K562 (cell line): ENCODE results near the gene AHNAK. TPM values are rescaled to one million over a fixed set of nuclear protein-coding genes. Genes with fewer than 3 reads are reported as not detected.
A peak's percentile ranks its signal among the peaks of the same experiment; 100 is the strongest.

Experiments
- ATAC-seq: fragments of 200-7000 bp; cut with Tn5 transposase; 3 replicates; pipeline ENCODE4 v1.9.1; 2020; ENCODE audit warnings: moderate library complexity
- BruUV-seq: library from RNA; stranded (reverse); fragments of 400-500 nt; replicated peaks from 2 replicates; lab custom pipeline; 2021; lab: Mats Ljungman, UMichigan
- CTCF ChIA-PET: fragments of 300-600 bp; formaldehyde crosslinking; extraction: SDS; loops from one replicate; lab custom pipeline; 2021; ENCODE audit warnings: low intra/inter-chr PET ratio; lab: Yijun Ruan, JAX
- POLR2A ChIA-PET: fragments of 300-600, 350-650 bp; sonication (Branson Sonifier 250); formaldehyde crosslinking; extraction: SDS; loops from one replicate; lab custom pipeline; 2021; ENCODE audit warnings: antibody characterized with exemption, inconsistent platforms; lab: Yijun Ruan, JAX
- DNase-seq, 4 experiments: peaks; one replicate each; pipeline versions ENCODE4 v3.0.0 to v3.0.0-alpha.2; 2011 to 2018; ENCODE audit warnings: low spot score in 3 of 4, mixed read lengths in 3 of 4; ENCODE audit errors: extremely low read depth in 1 of 4
- FAIRE-seq: peaks from 2 replicates; lab custom pipeline; 2011; peaks lifted over from hg19 to GRCh38; lab: Jason Lieb, UNC
- H2AFZ ChIP-seq: 2 replicates; pipeline ENCODE4 v1.6.0; 2011; ENCODE audit warnings: low read depth, low read length, control low read depth, inconsistent platforms
- H3K27ac ChIP-seq: fragments of 200-600 bp; 3 replicates; pipeline ENCODE4 v1.8.0; 2011; ENCODE audit warnings: low read depth, mild to moderate bottlenecking, control low read depth, inconsistent platforms, low read length, moderate library complexity, mixed read lengths; ENCODE audit errors: extremely low read depth
- H3K27me3 ChIP-seq, 2 experiments: fragments of 300-600 bp in 1 of 2; 2 replicates in 1 of 2; 3 replicates in 1 of 2; pipeline versions ENCODE4 v1.6.0 to v1.8.0; 2011; ENCODE audit warnings: inconsistent platforms in 2 of 2, low read length in 2 of 2, mild to moderate bottlenecking in 1 of 2, mixed read lengths in 1 of 2, moderate library complexity in 1 of 2; ENCODE audit not compliant: control insufficient read depth in 2 of 2, insufficient read depth in 2 of 2
- H3K36me3 ChIP-seq: fragments of 300-600 bp; 3 replicates; pipeline ENCODE4 v1.8.0; 2011; ENCODE audit warnings: mild to moderate bottlenecking, low read length, inconsistent platforms; ENCODE audit not compliant: control insufficient read depth, insufficient read depth
- H3K4me1 ChIP-seq, 2 experiments: fragments of 200-600 bp in 1 of 2; replicated peaks in 1 of 2; 2 replicates in 1 of 2; 3 replicates in 1 of 2; pipeline versions ENCODE4 v1.5.1 to v1.8.0; 2011; ENCODE audit warnings: inconsistent platforms in 2 of 2, low read length in 2 of 2, mild to moderate bottlenecking in 1 of 2, mixed read lengths in 1 of 2, moderate library complexity in 1 of 2; ENCODE audit not compliant: control insufficient read depth in 2 of 2, insufficient read depth in 2 of 2
- H3K4me2 ChIP-seq: 2 replicates; pipeline ENCODE4 v1.6.1; 2011; ENCODE audit warnings: low read length, control low read depth, inconsistent platforms, mixed read lengths; ENCODE audit not compliant: insufficient read depth
- H3K4me3 ChIP-seq: fragments of 200-600 bp; sonication (generic), shearing (Covaris generic); 2 replicates; pipeline ENCODE4 v1.5.1; 2016; ENCODE audit warnings: control low read depth, inconsistent platforms
- H3K79me2 ChIP-seq: fragments of 200-600 bp; 3 replicates; pipeline ENCODE4 v1.8.0; 2011; ENCODE audit warnings: low read length, inconsistent platforms; ENCODE audit not compliant: control insufficient read depth, insufficient read depth
- H3K9ac ChIP-seq, 2 experiments: 2 replicates each; pipeline versions ENCODE4 v1.6.0 to v1.6.1; 2011; ENCODE audit warnings: low read depth in 2 of 2, low read length in 2 of 2, control low read depth in 1 of 2, inconsistent platforms in 1 of 2, mild to moderate bottlenecking in 1 of 2, mixed read lengths in 1 of 2; ENCODE audit not compliant: insufficient read depth in 1 of 2
- H3K9me1 ChIP-seq: one replicate; pipeline ENCODE4 v1.6.0; 2011; ENCODE audit warnings: inconsistent platforms, mild to moderate bottlenecking, low read length, moderate library complexity; ENCODE audit not compliant: control insufficient read depth, insufficient read depth
- H3K9me3 ChIP-seq: replicated peaks from 2 replicates; pipeline ENCODE4 v1.5.1; 2011; ENCODE audit warnings: low read depth, low read length, inconsistent platforms; ENCODE audit not compliant: control insufficient read depth, insufficient read depth
- H4K20me1 ChIP-seq: replicated peaks from 2 replicates; pipeline ENCODE4 v1.6.1; 2011; ENCODE audit warnings: low read length, inconsistent platforms, mixed read lengths; ENCODE audit not compliant: control insufficient read depth, insufficient read depth
- MEIS2 ChIP-seq: fragments of 450-650 bp; IDR thresholded peaks from 2 replicates; pipeline ENCODE4 v1.6.1; 2014; ENCODE audit warnings: mild to moderate bottlenecking; ENCODE audit not compliant: partially characterized antibody
- RAD51 ChIP-seq: fragments of 450-650 bp; IDR thresholded peaks from 2 replicates; pipeline ENCODE4 v1.7.1; 2016; ENCODE audit warnings: low read depth, mild to moderate bottlenecking, borderline replicate concordance
- RBM39 ChIP-seq: fragments of 200-400 bp; formaldehyde crosslinking; optimal IDR thresholded peaks from 2 replicates; pipeline ENCODE3; 2018; ENCODE audit warnings: low read depth, low read length
- YY1 ChIP-seq, 3 experiments: IDR thresholded peaks; 2 replicates each; pipeline ENCODE4 v1.6.1; 2011; ENCODE audit warnings: low read length in 2 of 3, mild to moderate bottlenecking in 2 of 3, moderate library complexity in 2 of 3, borderline replicate concordance in 1 of 3, control low read depth in 1 of 3, low read depth in 1 of 3; ENCODE audit not compliant: insufficient read depth in 3 of 3, insufficient replicate concordance in 2 of 3, control insufficient read depth in 1 of 3, insufficient read length in 1 of 3; ENCODE audit errors: extremely low read depth in 1 of 3
- ZC3H4 ChIP-seq: sonication (generic); formaldehyde crosslinking; IDR thresholded peaks from 2 replicates; pipeline ENCODE4 v1.9.0; 2021; ENCODE audit warnings: missing genetic modification reagents, borderline replicate concordance
- ZNF717 ChIP-seq: fragments of 250-450 bp; sonication (Bioruptor Pico); IDR thresholded peaks from 2 replicates; pipeline ENCODE4 v1.5.0; 2021
- WGBS: fragments of 100-300 bp; shearing (Covaris generic); methylation state at CpG from one replicate; pipeline ENCODE4 v1.1.6; 2016; ENCODE audit warnings: low coverage, mixed read lengths; ENCODE audit not compliant: insufficient coverage; ENCODE audit errors: missing lambda C conversion rate; 5-methylcytosine and 5-hydroxymethylcytosine counted together
- in situ Hi-C: fragments of 300-500 bp; cut with MboI; formaldehyde crosslinking; loops from 4 replicates; pipeline ENCODE4 v1.15.0; 2018; ENCODE audit warnings: inconsistent platforms, mixed read lengths
- intact Hi-C: fragments of 100-400 bp; cut with micrococcal nuclease; formaldehyde crosslinking; loops from 2 replicates; pipeline ENCODE4 v1.14.2; 2022
- polyA plus RNA-seq, 8 experiments: library from polyadenylated mRNA; depleted of rRNA in 4 of 8; stranded (reverse) in 5 of 8; unstranded in 3 of 8; fragments of >200 nt; fragmentation: Nextera tagmentation in 2 of 8; fragmentation: Illumina TruSeq in 1 of 8; extraction: Ambion mirVana in 2 of 8; extraction: Trizol in 1 of 8; gene quantifications; 2 replicates each; pipeline versions ENCODE4 v1.2.1 to v1.2.3, GENCODE V29; 2011 to 2014; ENCODE audit warnings: inconsistent platforms in 1 of 8, missing spikeins in 1 of 8
- total RNA-seq, 7 experiments: library from RNA; depleted of rRNA in 6 of 7; stranded (reverse); fragments of >200 nt in 6 of 7; fragmentation: Illumina TruSeq in 2 of 7; extraction: Trizol in 2 of 7; gene quantifications; 2 replicates each; pipeline versions ENCODE4 v1.2.1 to v1.2.3, GENCODE V29; 2011 to 2021; ENCODE audit warnings: low replicate concordance in 1 of 7
- TF ChIP-seq, protein P1 (sequence below), 2 experiments: IDR thresholded peaks in 1 of 2; conservative IDR thresholded peaks in 1 of 2; 2 replicates each; pipeline ENCODE4 v1.6.1; 2016; ENCODE audit warnings: low read depth in 2 of 2, mild to moderate bottlenecking in 1 of 2, missing compliant biosample characterization in 1 of 2, missing genetic modification characterization in 1 of 2, moderate library complexity in 1 of 2
- TF ChIP-seq, protein P2 (sequence below): fragments of 450-650 bp; IDR thresholded peaks from 2 replicates; pipeline ENCODE4 v1.6.1; 2016

AHNAK gene
- total and polyA plus RNA-seq, 9 of the 15 experiments (the other 6 are each of a cell fraction or from before 2014, with no cell fraction given) = 1.5 to 89.7 (median 45.0) TPM

GRCh38 chr11:62538470-62539237 is 8.0 kb downstream of the AHNAK start:
- POLR2A ChIA-PET = interaction anchor here (0.8 to 1.3 kb wide), 2 partner anchors 10 to 38 kb away, joined by 3 to 4 read pairs; no protein-coding TSS in a partner anchor
- peak; percentile 42 for TF ChIP-seq MEIS2
- no peak for TF ChIP-seq ZC3H4 (CRISPR knock-in tag)
- TF ChIP-seq ZNF717 (CRISPR knock-in tag) = no peak
- TF ChIP-seq YY1 (IDR thresholded peaks at IDR 0.05; ENCODE audit: borderline replicate concordance in 1 of 3, control insufficient read depth in 1 of 3, extremely low read depth in 1 of 3, insufficient read depth in 3 of 3, insufficient read length in 1 of 3, insufficient replicate concordance in 2 of 3, low read depth in 1 of 3, low read length in 2 of 3) = peak in 1 of 3 experiments; percentile 31
- TF ChIP-seq, protein P1, sequence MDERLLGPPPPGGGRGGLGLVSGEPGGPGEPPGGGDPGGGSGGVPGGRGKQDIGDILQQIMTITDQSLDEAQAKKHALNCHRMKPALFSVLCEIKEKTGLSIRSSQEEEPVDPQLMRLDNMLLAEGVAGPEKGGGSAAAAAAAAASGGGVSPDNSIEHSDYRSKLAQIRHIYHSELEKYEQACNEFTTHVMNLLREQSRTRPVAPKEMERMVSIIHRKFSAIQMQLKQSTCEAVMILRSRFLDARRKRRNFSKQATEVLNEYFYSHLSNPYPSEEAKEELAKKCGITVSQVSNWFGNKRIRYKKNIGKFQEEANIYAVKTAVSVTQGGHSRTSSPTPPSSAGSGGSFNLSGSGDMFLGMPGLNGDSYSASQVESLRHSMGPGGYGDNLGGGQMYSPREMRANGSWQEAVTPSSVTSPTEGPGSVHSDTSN (CRISPR knock-in tag; IDR thresholded peaks at IDR 0.05; ENCODE audit: low read depth) = no peak
- TF ChIP-seq, protein P1 (tag; conservative IDR thresholded peaks at IDR 0.05; ENCODE audit: low read depth) = peak; percentile 36; the same call in 1 of the 2 replicates
- TF ChIP-seq RBM39 = no peak
- TF ChIP-seq, protein P2, sequence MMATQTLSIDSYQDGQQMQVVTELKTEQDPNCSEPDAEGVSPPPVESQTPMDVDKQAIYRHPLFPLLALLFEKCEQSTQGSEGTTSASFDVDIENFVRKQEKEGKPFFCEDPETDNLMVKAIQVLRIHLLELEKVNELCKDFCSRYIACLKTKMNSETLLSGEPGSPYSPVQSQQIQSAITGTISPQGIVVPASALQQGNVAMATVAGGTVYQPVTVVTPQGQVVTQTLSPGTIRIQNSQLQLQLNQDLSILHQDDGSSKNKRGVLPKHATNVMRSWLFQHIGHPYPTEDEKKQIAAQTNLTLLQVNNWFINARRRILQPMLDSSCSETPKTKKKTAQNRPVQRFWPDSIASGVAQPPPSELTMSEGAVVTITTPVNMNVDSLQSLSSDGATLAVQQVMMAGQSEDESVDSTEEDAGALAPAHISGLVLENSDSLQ = no peak
- TF ChIP-seq RAD51 = no peak
- 74% methylated on average over 19 of the region's 19 CpGs for WGBS
- peak overlapping the region in 1 of 2 experiments; percentile 68; a peak in 1 of 4 replicates for H3K9ac ChIP-seq
- H4K20me1 ChIP-seq = no peaks in the 10 kb centered on the region; the same call in none of the 2 replicates
- peaks cover 60% of the 10 kb centered on the region for H3K79me2 ChIP-seq
- H3K4me2 ChIP-seq = no peak overlapping the region
- H3K36me3 ChIP-seq = peaks cover 19% of the 10 kb centered on the region; the same call in 1 of the 3 replicates
- BruUV-seq = no TSS peak
- H3K27me3 ChIP-seq = no peaks in the 10 kb centered on the region
- FAIRE-seq = no peak
- CTCF ChIA-PET = no interaction called here
- no peak overlapping the region for H3K4me3 ChIP-seq
- intact Hi-C loops = no loop called here
- no peaks in the 10 kb centered on the region for H3K9me3 ChIP-seq
- H2AFZ ChIP-seq = no peak overlapping the region
- peaks cover 52 to 53% of the 10 kb centered on the region in 2 experiments for H3K4me1 ChIP-seq
- DNase-seq = no peak
- ATAC-seq = no peak
- H3K27ac ChIP-seq = no peak overlapping the region
- in situ Hi-C loops = no loop called here
- H3K9me1 ChIP-seq = peaks cover 8% of the 10 kb centered on the region
